Renal pelvis (tissue), 12 donors: Measurements from ENCODE around the gene TM2D1. TPM values are rescaled to one million over a fixed set of nuclear protein-coding genes. Genes with fewer than 3 reads are reported as not detected.

Experiments used
- DNase-seq: peaks from one replicate; pipeline ENCODE4 v3.0.0-alpha.2; 2013
- long read RNA-seq, 16 experiments: transcript quantifications; one replicate each; lab custom pipeline, GENCODE V29; 2026
- polyA plus RNA-seq, 3 donors: library from polyadenylated mRNA; unstranded; fragments of 120-200 nt; gene quantifications; one replicate each; pipeline ENCODE4 v1.2.1, GENCODE V29; 2013; ENCODE audit not compliant: insufficient read length in 3 of 3

Gene TM2D1
- polyA plus RNA-seq, result 10 to 100 TPM; 70.6 to 88.9 (median 72.4) TPM
- long read RNA-seq, donor 1, transcript TM2D1-212 (7 exons, 969 nt), result major isoform, 14 of 16 reads
- long read RNA-seq, donor 1, partial matches to known transcripts, result 0 of 16 reads
- long read RNA-seq, donor 1, other reads (novel, unspliced or antisense), result 0 of 16 reads
- long read RNA-seq, donor 2, transcript TM2D1-212 (7 exons, 969 nt), result major isoform, 41 of 55 reads
- long read RNA-seq, donor 2, partial matches to known transcripts, result 0 of 55 reads
- long read RNA-seq, donor 2, other reads (novel, unspliced or antisense), result 10 of 55 reads
- long read RNA-seq, donor 3, transcript TM2D1-212 (7 exons, 969 nt), result major isoform, 15 of 17 reads
- long read RNA-seq, donor 3, partial matches to known transcripts, result 0 of 17 reads
- long read RNA-seq, donor 3, other reads (novel, unspliced or antisense), result 0 of 17 reads
- long read RNA-seq, donor 4, transcript TM2D1-212 (7 exons, 969 nt), result major isoform, 16 of 22 reads
- long read RNA-seq, donor 4, partial matches to known transcripts, result 0 of 22 reads
- long read RNA-seq, donor 4, other reads (novel, unspliced or antisense), result 0 of 22 reads
- long read RNA-seq, donor 5, transcript TM2D1-212 (7 exons, 969 nt), result major isoform, 14 of 18 reads
- long read RNA-seq, donor 5, partial matches to known transcripts, result 0 of 18 reads
- long read RNA-seq, donor 5, other reads (novel, unspliced or antisense), result 0 of 18 reads
- long read RNA-seq, donor 6, transcript TM2D1-212 (7 exons, 969 nt), result major isoform, 22 of 30 reads
- long read RNA-seq, donor 6, partial matches to known transcripts, result 0 of 30 reads
- long read RNA-seq, donor 6, other reads (novel, unspliced or antisense), result 7 of 30 reads
- long read RNA-seq, donor 7, transcript TM2D1-212 (7 exons, 969 nt), result major isoform, 14 of 26 reads
- long read RNA-seq, donor 7, partial matches to known transcripts, result 8 of 26 reads
- long read RNA-seq, donor 7, other reads (novel, unspliced or antisense), result 0 of 26 reads
- long read RNA-seq, donor 8, transcript TM2D1-212 (7 exons, 969 nt), result major isoform, 14 of 15 reads
- long read RNA-seq, donor 8, partial matches to known transcripts, result 0 of 15 reads
- long read RNA-seq, donor 8, other reads (novel, unspliced or antisense), result 0 of 15 reads
- long read RNA-seq, donor 9, transcript TM2D1-212 (7 exons, 969 nt), result major isoform, 25 of 36 reads
- long read RNA-seq, donor 9, partial matches to known transcripts, result 0 of 36 reads
- long read RNA-seq, donor 9, other reads (novel, unspliced or antisense), result 10 of 36 reads
- long read RNA-seq, donor 10, transcript TM2D1-212 (7 exons, 969 nt), result major isoform, 22 of 32 reads
- long read RNA-seq, donor 10, partial matches to known transcripts, result 0 of 32 reads
- long read RNA-seq, donor 10, other reads (novel, unspliced or antisense), result 7 of 32 reads
- long read RNA-seq, donor 11, transcript TM2D1-212 (7 exons, 969 nt), result major isoform, 12 of 14 reads
- long read RNA-seq, donor 11, partial matches to known transcripts, result 0 of 14 reads
- long read RNA-seq, donor 11, other reads (novel, unspliced or antisense), result 0 of 14 reads
- long read RNA-seq, donor 12, transcript TM2D1-212 (7 exons, 969 nt), result major isoform, 23 of 41 reads
- long read RNA-seq, donor 12, partial matches to known transcripts, result 7 of 41 reads
- long read RNA-seq, donor 12, other reads (novel, unspliced or antisense), result 7 of 41 reads
- long read RNA-seq, donor 13, transcript TM2D1-212 (7 exons, 969 nt), result major isoform, 6 of 7 reads
- long read RNA-seq, donor 13, partial matches to known transcripts, result 0 of 7 reads
- long read RNA-seq, donor 13, other reads (novel, unspliced or antisense), result 0 of 7 reads
- long read RNA-seq, donor 14, result 0 reads
- long read RNA-seq, donor 15, transcript TM2D1-212 (7 exons, 969 nt), result major isoform, 23 of 25 reads
- long read RNA-seq, donor 15, partial matches to known transcripts, result 0 of 25 reads
- long read RNA-seq, donor 15, other reads (novel, unspliced or antisense), result 0 of 25 reads
- long read RNA-seq, donor 16, transcript TM2D1-212 (7 exons, 969 nt), result major isoform, 27 of 32 reads
- long read RNA-seq, donor 16, partial matches to known transcripts, result 0 of 32 reads
- long read RNA-seq, donor 16, other reads (novel, unspliced or antisense), result 0 of 32 reads

DNA sequence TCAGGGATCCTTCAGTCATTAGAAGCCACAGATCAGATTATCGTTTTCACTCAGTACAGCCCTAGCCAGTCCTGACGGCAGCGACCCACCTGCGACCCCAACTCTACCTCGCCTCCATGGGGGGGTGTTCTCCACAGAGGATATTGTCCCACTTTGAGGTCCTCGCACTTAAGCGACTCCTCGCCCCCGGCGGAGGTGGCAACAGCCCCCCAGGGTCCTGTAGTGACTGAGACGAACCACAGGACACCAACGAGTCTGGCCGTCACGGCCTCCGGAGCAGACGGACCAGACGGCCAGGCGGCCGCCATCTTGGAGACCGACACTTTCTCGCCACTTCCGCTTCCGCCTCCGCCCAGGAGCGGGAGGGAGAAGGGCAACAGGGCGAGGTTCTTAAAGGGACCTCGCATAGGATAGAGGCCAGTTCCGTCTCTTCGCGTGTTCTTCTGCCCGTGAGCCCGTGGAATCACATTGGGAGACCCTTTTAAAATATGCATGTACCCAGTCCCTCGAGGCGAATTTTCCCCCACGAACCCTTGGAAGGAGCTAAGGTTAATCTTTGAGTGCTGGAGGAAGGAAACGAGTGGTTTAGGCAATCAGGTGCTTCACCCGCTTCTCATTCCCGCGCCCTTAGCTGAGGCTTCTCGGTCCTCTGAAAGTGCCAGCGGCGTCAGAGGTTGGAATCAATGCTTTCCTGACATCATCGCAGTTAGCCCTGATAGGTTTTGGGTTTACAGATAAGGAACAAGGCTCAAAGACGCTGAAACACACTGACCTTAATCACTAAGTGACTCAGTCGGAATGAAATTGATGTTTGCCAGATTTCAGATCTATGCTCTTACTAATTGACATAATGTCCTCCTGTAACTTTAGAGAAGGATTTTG lies at the start of gene TM2D1:
TM2D1 (minus strand) TSS at position 329 of the 882 bp plus-strand sequence; CDS start at position 308, 21 bp downstream.
- peak; percentile 93 for DNase-seq

DNA sequence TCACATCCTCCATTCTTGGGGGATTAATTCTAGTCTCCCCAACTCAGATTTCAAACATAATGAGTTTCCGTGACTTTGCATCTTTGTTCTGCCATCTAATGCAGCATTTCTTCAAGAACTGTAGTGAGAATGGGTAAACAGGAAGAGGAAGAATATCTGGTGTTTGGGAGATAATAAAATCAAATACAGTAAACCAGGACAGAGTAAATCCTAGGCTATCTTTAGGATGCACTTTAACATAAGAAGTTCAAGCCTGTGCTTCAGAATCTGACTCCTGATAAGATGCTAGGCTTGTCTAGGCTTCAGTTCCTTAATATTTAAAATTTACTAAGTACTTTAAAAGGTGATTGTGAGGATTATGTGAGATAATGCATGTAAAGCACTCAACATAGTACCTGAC lies 45.2 kb upstream of the TM2D1 start:
- no peak for DNase-seq

DNA sequence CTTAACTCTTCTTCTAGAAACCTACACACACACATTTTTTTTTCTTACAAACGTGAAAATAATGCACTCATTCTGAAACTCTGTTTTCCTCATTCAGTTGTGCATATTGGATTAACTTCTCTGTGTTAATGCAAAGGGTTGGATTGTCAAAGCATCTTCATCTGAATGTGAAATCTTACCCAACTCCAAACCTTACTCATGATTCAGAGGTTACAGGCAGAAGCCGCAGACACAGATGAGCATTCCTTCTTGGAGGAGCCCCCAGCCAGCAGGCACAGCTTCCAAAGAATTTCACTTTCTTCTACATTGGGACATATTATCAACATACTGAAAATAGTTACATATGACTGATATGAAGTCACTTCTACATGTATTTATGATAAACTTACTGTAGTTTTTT lies 33.0 kb upstream of the TM2D1 start:
- DNase-seq, result no peak

DNA sequence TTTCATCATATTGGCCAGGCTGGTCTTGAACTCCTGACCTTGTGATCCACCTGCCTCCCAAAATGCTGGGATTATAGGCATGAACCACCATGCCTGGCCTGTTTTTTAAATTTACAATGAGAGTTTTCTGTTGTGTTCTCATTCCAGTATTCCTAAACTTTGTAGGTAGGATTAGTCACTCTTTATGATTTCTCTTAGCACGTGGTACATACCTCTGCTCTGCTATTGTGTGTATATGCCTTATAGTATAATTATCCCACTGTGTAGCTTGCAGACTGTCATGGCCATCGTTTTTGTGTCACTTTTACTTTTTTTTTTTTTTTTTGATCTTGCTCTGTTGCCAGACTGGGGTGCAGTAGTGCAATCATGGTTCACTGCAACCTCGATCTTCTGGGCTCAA lies 31.8 kb upstream of the TM2D1 start:
- DNase-seq, result no peak

DNA sequence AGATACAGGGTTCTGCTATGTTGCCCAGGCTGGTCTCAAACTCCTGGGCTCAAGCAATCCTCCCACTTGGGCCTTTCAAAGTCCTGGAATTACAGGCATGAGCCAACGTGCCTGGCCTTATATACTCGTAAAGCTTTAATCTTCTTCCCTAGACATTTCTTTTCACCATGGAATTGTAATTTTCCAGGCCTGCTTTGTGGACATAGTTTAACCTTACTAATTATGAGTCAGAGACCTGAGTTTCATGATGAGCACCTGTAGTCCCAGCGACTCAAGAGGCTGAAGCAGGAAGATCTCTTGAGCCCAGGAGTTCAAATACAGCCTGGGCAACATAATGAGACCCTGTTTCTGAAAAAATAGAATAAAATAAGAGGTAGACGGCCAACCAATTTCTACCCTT lies 29.6 kb upstream of the TM2D1 start:
- DNase-seq, result no peak

DNA sequence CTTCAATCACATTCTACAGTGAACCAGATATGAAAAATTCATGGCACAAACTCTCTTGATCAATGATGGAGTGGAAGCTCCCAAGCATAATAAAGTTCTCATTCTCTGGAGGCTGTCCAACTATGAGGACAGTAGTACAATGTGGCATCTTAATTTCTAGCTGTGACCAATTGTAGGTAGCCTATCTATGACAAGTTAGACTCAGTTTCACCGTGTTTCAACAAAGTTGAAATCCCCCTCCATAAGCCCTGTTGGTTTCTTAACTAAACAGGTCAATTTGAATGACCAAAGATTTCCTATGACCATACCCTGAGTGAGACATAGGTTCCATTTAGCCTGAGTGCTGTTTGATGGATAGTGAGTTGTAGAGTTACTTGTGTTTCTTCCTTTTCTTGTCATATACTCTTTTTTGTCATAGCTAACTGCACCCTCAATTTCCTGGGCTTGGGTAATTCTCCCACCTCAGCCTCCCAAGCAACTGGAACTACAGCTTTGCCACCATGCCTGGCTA lies 29.1 kb upstream of the TM2D1 start:
- DNase-seq, result no peak

DNA sequence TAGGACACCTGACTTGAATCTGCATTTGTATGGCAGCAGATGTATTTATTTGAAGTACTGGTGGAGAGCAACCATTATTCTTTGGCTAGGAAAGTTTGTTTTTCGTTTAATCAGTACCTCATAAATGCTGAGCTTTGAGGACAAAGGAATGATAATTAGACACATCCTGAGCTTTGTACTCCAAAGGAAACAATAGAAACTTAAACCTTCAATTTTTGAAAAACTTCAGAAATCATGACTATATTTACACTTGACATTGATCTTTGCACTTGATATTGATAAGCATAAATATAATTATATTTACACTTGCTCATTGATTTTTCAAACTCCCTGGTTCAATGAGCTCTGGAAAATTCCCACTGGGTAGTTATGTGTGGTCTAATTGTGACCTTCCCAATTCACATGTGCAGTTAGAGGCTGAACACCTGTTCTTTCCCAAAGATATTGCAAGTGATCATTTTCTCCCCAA lies 28.0 kb upstream of the TM2D1 start:
- DNase-seq, result no peak

DNA sequence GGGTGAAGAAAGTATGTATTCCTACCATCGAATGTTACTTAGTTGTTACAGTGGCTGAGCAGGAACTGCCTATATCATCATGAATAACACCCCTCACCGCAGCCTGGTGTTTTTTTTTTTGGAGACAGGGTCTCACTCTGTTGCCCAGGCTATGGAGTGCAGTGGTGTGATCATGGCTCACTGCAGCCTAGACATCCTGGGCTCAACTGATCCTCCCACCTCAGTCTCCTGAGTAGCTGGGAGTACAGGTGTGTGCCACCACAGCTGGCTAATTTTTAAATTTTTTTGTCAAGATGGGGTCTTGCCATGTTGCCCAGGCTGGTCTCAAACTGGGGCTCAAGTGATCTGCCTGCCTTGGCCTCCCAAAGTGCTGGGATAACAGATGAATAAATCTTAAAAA lies 24.6 kb upstream of the TM2D1 start:
- DNase-seq, result no peak

DNA sequence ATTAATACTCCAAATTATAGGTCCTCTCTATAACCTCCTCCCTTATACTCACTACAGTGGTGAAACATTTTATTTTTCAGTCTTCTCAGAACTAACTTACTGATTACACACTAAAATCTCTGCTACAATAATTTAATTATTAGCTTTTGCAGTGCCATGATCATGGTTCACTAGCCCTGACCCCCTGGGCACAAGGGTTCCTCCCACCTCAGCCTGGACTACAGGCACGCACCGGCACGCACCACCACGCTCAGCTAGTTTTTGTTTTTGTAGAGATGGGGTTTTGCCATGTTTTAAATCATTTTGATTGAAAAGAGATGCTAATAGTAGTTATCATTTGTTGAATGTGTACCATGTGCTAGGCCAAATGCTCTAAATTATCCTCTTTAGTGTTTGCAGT lies 23.6 kb upstream of the TM2D1 start:
- DNase-seq, result no peak

DNA sequence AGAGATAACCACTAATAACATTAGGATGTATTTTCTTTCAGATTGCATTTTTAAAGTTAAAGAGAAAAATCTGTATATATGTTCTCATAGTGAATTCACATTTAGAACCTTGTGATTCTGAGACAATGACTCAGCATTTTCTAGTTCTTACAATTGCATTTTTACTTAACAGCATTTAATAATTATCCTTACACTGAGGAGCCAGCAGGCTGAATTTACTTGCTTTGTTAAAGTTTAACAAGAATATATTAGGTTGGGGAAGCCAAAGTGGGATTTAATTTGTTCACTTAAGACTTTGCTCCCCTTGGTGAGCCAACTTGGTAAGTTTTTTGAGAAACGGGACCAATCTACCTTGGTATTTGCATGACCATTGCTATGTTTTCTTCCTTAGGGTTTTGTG lies 21.9 kb upstream of the TM2D1 start:
- no peak for DNase-seq

DNA sequence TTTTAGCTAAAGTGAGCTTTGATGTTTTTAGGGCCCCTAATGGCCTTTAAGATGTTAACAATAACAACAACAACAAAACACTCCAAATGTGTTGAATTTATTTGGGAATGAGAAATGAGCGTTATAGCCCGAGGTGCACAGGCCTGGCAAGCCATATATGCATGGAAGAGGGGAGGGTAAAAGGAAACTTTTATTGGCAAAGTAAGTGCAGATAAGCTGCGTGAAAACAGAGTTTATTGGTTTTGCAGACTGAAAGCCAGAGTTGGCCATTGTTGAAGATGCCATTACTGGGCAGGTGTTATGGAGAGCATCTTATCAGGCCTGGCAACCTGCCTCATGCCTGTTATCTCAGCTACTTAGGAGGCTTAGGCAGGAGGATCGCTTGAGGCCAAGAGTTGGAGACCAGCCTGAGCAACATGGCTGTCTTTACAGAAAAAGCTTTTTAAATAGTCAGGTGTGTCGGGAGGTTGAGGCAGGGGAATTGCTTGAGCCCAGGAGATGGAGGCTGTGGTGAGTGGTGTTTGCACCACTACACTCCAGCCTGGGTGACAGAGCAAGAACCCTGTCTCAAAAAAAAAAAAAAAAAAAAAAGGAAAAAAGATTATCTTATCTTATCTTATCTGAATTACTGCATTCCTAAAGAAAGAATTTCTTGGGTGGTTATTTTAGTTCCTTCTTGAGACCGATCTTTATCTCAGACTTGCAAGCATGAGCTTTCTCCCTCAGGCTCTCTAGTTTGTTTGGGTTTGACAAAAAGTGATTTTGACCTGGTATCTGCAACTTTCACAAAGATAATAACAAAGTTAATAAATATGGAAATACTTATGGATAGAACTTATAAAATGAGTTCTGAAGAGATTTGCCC lies 19.0 kb upstream of the TM2D1 start:
- DNase-seq, result no peak

DNA sequence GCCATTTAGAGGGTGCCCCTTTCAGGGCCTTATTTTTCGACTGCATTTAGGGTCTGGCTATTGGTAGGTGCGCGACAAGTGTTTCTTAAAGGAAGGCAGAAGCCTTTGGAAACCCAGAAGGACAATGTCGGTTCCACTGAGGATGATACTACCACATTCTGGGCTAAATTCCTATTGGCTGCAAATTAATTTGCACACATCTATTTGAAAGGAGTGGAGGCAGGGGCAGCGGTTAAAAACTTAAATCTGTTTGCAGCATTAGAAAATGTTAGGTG lies 18.4 kb upstream of the TM2D1 start:
- no peak for DNase-seq

DNA sequence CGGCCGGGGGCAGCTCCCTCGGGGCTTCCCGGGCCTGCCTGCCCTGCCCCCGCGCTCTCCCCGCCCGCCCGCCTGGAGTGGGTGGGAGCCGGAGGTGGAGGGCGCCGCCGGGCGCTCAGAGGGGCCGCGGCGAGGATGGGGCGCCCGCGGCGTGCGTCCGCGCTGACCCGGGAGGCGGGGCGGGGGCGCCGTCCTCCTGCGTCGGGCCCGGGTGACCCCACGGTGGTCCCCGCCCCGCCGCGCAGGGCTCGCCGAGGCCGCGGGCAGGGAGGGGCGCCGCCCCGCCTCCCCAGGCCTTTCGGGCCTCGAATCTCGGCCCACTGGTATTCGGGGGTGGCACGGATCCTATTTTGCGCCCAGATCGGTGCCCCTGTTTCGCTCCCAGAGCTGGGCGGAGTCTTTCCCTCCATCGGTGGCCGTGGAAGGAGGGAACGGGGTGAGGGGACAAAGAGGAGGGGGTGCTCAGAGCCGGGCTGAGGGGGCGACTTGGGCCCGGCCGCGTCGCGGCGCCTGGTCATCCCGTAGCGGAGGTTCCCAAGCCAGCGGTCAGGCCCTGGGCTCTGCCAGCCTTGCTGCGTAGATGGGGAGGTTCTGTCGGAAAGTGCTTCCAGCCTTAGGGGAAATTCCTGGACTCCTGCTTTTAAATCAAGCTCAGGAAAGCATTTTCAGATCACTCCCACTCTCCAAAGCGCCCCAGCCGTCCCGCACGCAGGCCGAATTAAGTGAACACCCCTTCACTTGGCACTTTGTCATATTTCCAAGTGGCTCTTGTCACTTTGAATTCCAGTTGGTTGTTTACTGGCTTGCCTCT lies 17.9 kb upstream of the TM2D1 start:
- peak; percentile 51 for DNase-seq

DNA sequence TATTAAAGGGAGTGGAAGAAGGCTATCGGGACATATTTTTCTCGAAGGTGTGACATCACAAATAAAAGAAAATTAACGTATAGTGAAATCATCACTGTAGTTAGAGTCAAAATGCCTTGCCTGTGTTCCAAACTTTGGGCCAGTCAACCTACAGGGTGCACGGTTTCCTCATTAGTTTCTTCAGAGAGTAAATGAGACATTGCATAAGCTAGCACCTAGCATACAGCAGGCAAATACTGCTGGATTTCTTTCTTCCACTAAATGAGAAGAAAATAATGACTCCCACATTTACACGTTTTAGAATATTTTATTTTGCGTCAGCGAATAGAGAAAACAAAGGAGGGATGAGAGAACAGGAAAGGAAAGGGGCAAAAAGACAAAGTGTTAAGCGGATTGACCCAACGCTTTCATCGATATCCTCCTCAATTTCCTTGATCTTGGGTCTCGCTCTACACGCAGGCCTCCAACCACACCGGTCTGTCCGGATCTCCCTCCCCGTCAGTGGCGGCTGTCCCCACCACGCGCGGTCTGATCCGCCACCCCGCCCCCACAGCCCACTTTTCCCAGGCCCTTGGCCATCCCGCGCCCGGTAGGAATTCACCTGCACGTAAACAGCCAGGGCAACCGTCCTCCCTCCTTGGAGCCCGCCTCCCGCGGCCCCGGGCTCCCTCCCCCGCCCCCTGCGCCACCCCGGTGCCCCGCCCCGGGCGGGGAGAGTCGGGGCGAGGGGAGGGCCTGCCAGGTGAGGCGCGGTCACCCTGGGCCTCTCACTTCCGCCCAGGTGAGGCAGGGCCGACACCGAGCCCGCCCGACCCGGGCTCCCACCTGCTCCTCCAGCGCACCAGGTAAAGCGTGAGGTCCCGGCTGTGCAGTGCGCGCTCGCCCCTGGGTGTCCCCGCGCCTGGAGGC lies 17.0 kb upstream of the TM2D1 start, which contains the start of gene PATJ:
PATJ (plus strand) TSS at position 770 of the 909 bp plus-strand sequence. CDS start 20,413 bp downstream, outside the sequence.
- DNase-seq, result peak; percentile 71

DNA sequence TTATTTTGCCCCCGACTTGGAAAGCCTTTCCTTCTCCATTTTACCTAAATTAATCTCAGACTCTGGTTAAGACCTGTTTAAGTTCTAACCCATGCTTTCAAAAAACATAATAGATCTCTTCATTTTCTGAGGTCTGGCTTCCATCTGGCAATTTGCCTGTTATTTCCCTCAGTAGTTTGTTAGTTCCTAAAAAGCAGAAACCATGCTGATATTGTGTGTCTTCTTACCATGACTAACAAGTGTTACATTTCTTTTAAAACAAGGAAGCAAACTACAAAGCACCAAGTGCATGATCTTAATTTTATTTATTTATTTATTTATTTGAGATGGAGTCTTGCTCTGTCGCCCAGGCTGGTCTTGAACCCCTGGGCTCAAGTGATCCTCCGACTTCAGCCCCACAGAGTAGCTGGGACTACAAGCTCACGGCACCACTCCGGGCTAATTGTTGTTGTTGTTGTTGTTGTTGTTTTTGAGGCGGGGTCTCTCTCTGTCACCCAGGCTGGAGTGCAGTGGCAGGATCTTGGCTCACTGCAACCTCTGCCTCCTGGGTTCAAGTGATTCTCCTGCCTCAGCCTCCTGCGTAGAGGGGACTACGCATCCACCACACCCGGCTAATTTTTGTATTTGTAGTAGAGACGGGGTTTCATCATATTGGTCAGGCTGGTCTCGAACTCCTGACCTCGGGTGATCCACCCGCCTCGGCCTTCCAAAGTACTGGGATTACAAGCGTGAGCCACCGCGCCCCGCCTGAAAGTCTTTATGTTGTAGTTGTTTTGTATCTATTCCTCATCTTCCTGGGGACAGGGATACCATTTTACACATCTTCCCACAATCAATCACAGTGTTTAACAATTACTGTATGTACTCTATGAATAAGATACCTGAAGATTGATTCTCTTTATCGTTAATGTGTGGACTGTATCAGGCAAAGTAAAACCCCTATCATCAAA lies 16.1 kb upstream of the TM2D1 start:
- no peak for DNase-seq
